H9 (cell line): Measurements from ENCODE around the gene ZBTB26. TPM values are rescaled to one million over a fixed set of nuclear protein-coding genes. Genes with fewer than 3 reads are reported as not detected.

Experiments
- DNase-seq: peaks from one replicate; pipeline ENCODE4 v3.0.0-alpha.2; 2017
- H2AFZ ChIP-seq: one replicate; pipeline ENCODE4 v1.6.1; 2013; ENCODE audit warnings: mild to moderate bottlenecking, low read length, control low read depth, moderate library complexity
- H2AK5ac ChIP-seq: 2 replicates; pipeline ENCODE4 v1.6.1; 2013; ENCODE audit warnings: low read length, control low read depth, mixed read lengths; ENCODE audit not compliant: insufficient read length
- H2BK120ac ChIP-seq: one replicate; pipeline ENCODE4 v1.6.1; 2013; ENCODE audit warnings: low read depth, mild to moderate bottlenecking, low read length, control low read depth, inconsistent platforms; ENCODE audit not compliant: poor library complexity, severe bottlenecking
- H2BK12ac ChIP-seq: 2 replicates; pipeline ENCODE4 v1.6.1; 2013; ENCODE audit warnings: low read length, control low read depth, mixed read lengths, low read depth; ENCODE audit not compliant: insufficient read length
- H2BK15ac ChIP-seq: 2 replicates; pipeline ENCODE4 v1.6.1; 2013; ENCODE audit warnings: low read depth, low read length, control low read depth
- H2BK20ac ChIP-seq: one replicate; pipeline ENCODE4 v1.6.1; 2013; ENCODE audit warnings: low read depth, mild to moderate bottlenecking, low read length, control low read depth, inconsistent platforms; ENCODE audit not compliant: poor library complexity, severe bottlenecking
- H2BK5ac ChIP-seq: 2 replicates; pipeline ENCODE4 v1.6.1; 2013; ENCODE audit warnings: low read length, control low read depth, mixed read lengths; ENCODE audit not compliant: insufficient read length
- H3K14ac ChIP-seq: 2 replicates; pipeline ENCODE4 v1.6.1; 2013; ENCODE audit warnings: low read length, control low read depth; ENCODE audit not compliant: insufficient read depth
- H3K18ac ChIP-seq: 2 replicates; pipeline ENCODE4 v1.6.1; 2013; ENCODE audit warnings: low read depth, mild to moderate bottlenecking, mixed read lengths, low read length, control low read depth; ENCODE audit not compliant: insufficient read length
- H3K23ac ChIP-seq: 2 replicates; pipeline ENCODE4 v1.6.1; 2013; ENCODE audit warnings: low read length, control low read depth, mixed read lengths, low read depth; ENCODE audit not compliant: insufficient read length
- H3K23me2 ChIP-seq: 2 replicates; pipeline ENCODE4 v1.6.1; 2013; ENCODE audit warnings: low read depth, mild to moderate bottlenecking, mixed read lengths, low read length, control low read depth; ENCODE audit not compliant: insufficient read length, poor library complexity, severe bottlenecking
- H3K27ac ChIP-seq: 2 replicates; pipeline ENCODE4 v1.5.1; 2013; ENCODE audit warnings: low read length, control low read depth, mixed read lengths, low read depth; ENCODE audit not compliant: insufficient read length
- H3K27me3 ChIP-seq: 2 replicates; pipeline ENCODE4 v1.6.1; 2013; ENCODE audit warnings: low read length, control low read depth, inconsistent platforms; ENCODE audit not compliant: insufficient read depth
- H3K4ac ChIP-seq: 2 replicates; pipeline ENCODE4 v1.6.1; 2013; ENCODE audit warnings: low read depth, mild to moderate bottlenecking, control low read depth, inconsistent platforms, low read length, moderate library complexity
- H3K4me1 ChIP-seq: 2 replicates; pipeline ENCODE4 v1.6.1; 2013; ENCODE audit warnings: low read length, control low read depth, inconsistent platforms; ENCODE audit not compliant: insufficient read depth
- H3K4me2 ChIP-seq: 2 replicates; pipeline ENCODE4 v1.6.1; 2013; ENCODE audit warnings: low read length, control low read depth, mixed read lengths; ENCODE audit not compliant: insufficient read length, insufficient read depth
- H3K56ac ChIP-seq: 2 replicates; pipeline ENCODE4 v1.6.1; 2013; ENCODE audit warnings: low read depth, mild to moderate bottlenecking, mixed read lengths, low read length, control low read depth; ENCODE audit not compliant: insufficient read length
- H3K79me1 ChIP-seq: 2 replicates; pipeline ENCODE4 v1.6.1; 2013; ENCODE audit warnings: low read depth, mild to moderate bottlenecking, moderate library complexity, low read length, control low read depth, inconsistent platforms; ENCODE audit not compliant: insufficient read depth, poor library complexity, severe bottlenecking
- H3K79me2 ChIP-seq: 2 replicates; pipeline ENCODE4 v1.6.1; 2013; ENCODE audit warnings: low read length, control low read depth, inconsistent platforms; ENCODE audit not compliant: insufficient read depth
- H3K9ac ChIP-seq: 2 replicates; pipeline ENCODE4 v1.6.1; 2013; ENCODE audit warnings: low read length, control low read depth, mixed read lengths; ENCODE audit not compliant: insufficient read length; ENCODE audit errors: extremely low read depth
- H3K9me3 ChIP-seq: one replicate; pipeline ENCODE4 v1.6.1; 2013; ENCODE audit warnings: low read depth, low read length, inconsistent platforms; ENCODE audit not compliant: control insufficient read depth
- H3T11ph ChIP-seq: one replicate; pipeline ENCODE4 v1.6.1; 2013; ENCODE audit warnings: mild to moderate bottlenecking, low read length, control low read depth, inconsistent platforms
- H4K20me1 ChIP-seq: one replicate; pipeline ENCODE4 v1.6.1; 2013; ENCODE audit not compliant: control insufficient read depth, insufficient read length, insufficient read depth
- H4K5ac ChIP-seq: 2 replicates; pipeline ENCODE4 v1.6.1; 2013; ENCODE audit warnings: low read depth, mild to moderate bottlenecking, mixed read lengths, low read length, control low read depth; ENCODE audit not compliant: insufficient read length
- H4K8ac ChIP-seq: replicated peaks from 2 replicates; pipeline ENCODE4 v1.6.1; 2013; ENCODE audit warnings: low read length, control low read depth, mixed read lengths, low read depth; ENCODE audit not compliant: insufficient read length
- H4K91ac ChIP-seq: 2 replicates; pipeline ENCODE4 v1.6.1; 2013; ENCODE audit warnings: low read depth, mild to moderate bottlenecking, moderate library complexity, mixed read lengths, low read length, control low read depth; ENCODE audit not compliant: insufficient read length
- H3K27ac Mint-ChIP-seq, 3 experiments: 2 replicates in 2 of 3; 3 replicates in 1 of 3; pipeline ENCODE4 v1.8.0; 2020 to 2021; ENCODE audit warnings: mixed read lengths in 3 of 3, mild to moderate bottlenecking in 1 of 3, moderate library complexity in 1 of 3
- H3K27me3 Mint-ChIP-seq: 2 replicates; pipeline ENCODE4 v1.8.0; 2021; ENCODE audit warnings: low read depth, mild to moderate bottlenecking, moderate library complexity, mixed read lengths
- H3K36me3 Mint-ChIP-seq, 3 experiments: 2 replicates in 2 of 3; 3 replicates in 1 of 3; pipeline ENCODE4 v1.8.0; 2020 to 2021; ENCODE audit warnings: low read depth in 3 of 3, mixed read lengths in 3 of 3; ENCODE audit not compliant: insufficient read depth in 1 of 3
- H3K4me1 Mint-ChIP-seq, 2 experiments: 2 replicates each; pipeline ENCODE4 v1.8.0; 2020; ENCODE audit warnings: mixed read lengths in 2 of 2
- H3K4me3 Mint-ChIP-seq, 2 experiments: 2 replicates in 1 of 2; 3 replicates in 1 of 2; pipeline ENCODE4 v1.8.0; 2020 to 2021; ENCODE audit warnings: mild to moderate bottlenecking in 2 of 2, mixed read lengths in 2 of 2, moderate library complexity in 1 of 2
- H3K9me3 Mint-ChIP-seq, 2 experiments: 2 replicates in 1 of 2; 3 replicates in 1 of 2; pipeline ENCODE4 v1.8.0; 2020; ENCODE audit warnings: mild to moderate bottlenecking in 2 of 2, mixed read lengths in 2 of 2, moderate library complexity in 1 of 2
- CTCF ChIP-seq: fragments of 200-600 bp; sonication (generic); conservative IDR thresholded peaks from 3 replicates; pipeline ENCODE4 v1.8.0; 2021; ENCODE audit warnings: antibody characterized with exemption, mild to moderate bottlenecking
- WGBS: extraction: QIAGEN DNeasy Blood & Tissue Kit; methylation state at CpG from one replicate; pipeline ENCODE4 v1.1.7; 2013; ENCODE audit warnings: missing lambda C conversion rate, low lambda C conversion rate, mixed read lengths; ENCODE audit not compliant: insufficient read length; ENCODE audit errors: extremely low coverage; 5-methylcytosine and 5-hydroxymethylcytosine counted together
- total RNA-seq: library from RNA; stranded (reverse); gene quantifications from 2 replicates; pipeline ENCODE4 v1.2.1, GENCODE V29; 2021

The ZBTB26 gene
- total RNA-seq, 1 experiment from 2014 or later = 5.8 TPM

DNA sequence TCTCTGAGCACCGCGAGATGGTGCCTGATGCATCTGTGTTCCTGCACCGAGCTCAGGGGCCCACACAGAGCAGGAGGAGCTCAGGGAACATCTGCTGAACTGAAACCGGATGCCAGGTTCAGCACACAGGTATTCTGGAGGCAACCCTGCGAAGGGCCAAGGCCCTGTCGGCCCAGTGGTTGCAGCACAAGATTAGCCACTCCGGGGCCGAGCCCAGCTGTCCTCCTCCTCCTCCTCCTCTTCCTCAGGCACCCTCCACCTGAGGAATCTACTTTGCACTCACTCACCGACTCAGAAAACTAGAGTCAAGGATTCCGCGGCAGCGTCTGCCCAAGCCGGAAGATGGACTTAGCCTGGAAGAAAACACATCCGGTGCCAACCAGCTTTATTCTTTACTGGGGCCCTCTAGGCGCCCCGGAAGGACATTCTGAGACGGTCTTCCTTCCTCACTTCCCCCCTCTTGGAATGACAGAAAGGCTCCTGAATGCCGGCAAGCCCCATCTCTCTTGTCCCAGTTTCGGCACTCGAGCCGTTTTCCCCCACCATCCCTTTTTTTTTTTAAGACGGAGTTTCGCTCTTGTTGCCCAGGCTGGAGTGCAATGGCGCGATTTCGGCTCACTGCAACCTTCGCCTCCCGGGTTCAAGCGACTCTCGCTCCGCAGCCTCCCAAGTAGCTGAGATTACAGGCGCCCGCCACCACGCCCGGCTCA lies 18.2 kb downstream of the ZBTB26 start, which contains the start of gene ZBTB6:
TSS of gene ZBTB6 (minus strand) at position 360 of the 710 bp plus-strand sequence. CDS start 1,251 bp downstream, outside the sequence.
- Histone ChIP-seq H3K18ac (peak within 1 kb of the TSS; percentile 98), H2AFZ (peak within 1 kb of the TSS; percentile 14), H3K4me1 (no peaks in the 10 kb centered on the region), H3K4ac (no peak within 1 kb of the TSS; the same call in 1 of the 2 replicates), H3K27me3 (no peaks in the 10 kb centered on the region), H2BK15ac (no peak within 1 kb of the TSS), H3K4me2 (peak within 1 kb of the TSS; percentile 71), H3K14ac (peak within 1 kb of the TSS; percentile 98), H3T11ph (no peak within 1 kb of the TSS), H3K9ac (peak within 1 kb of the TSS; percentile 99), H3K23ac (no peak within 1 kb of the TSS), H3K9me3 (no peaks in the 10 kb centered on the region), H2BK20ac (no peak within 1 kb of the TSS), H2BK120ac (no peak within 1 kb of the TSS), H3K56ac (peak within 1 kb of the TSS; percentile 6), H3K79me1 (peaks cover 3% of the 10 kb centered on the region), H3K79me2 (peaks cover 14% of the 10 kb centered on the region; the same call in 1 of the 2 replicates), H4K20me1 (no peaks in the 10 kb centered on the region), H4K91ac (no peak within 1 kb of the TSS), H2BK12ac (no peak within 1 kb of the TSS), H3K23me2 (peaks cover 9% of the 10 kb centered on the region), H3K27ac (peak within 1 kb of the TSS; percentile 98), H4K8ac (peak within 1 kb of the TSS; percentile 27), H2AK5ac (no peak within 1 kb of the TSS), H4K5ac (peak within 1 kb of the TSS; percentile 65), H2BK5ac (peak within 1 kb of the TSS; percentile 31)
- DNase-seq = peak; percentile 85
- Mint-ChIP-seq H3K27me3 (no peaks in the 10 kb centered on the region), H3K4me1 (peaks cover 7 to 10% of the 10 kb centered on the region in 2 experiments), H3K9me3 (no peaks in the 10 kb centered on the region), H3K27ac (peak within 1 kb of the TSS; percentile 99), H3K4me3 (peak within 1 kb of the TSS; percentile 89 to 93), H3K36me3 (peaks cover 11 to 23% (median 18%) of the 10 kb centered on the region in 3 experiments; a peak in 6 of 7 replicates)
- no peak for TF ChIP-seq CTCF
- no CpG with 5 or more reads among the region's 35 CpGs for WGBS
